GM20000 (cell line): Measurements from ENCODE around the gene FOSL2.

ENCODE experiments used
- DNase-seq: peaks from one replicate; pipeline ENCODE4 v3.0.0; 2012; ENCODE audit warnings: low spot score
- TF ChIP-seq, protein P1 (sequence below): IDR thresholded peaks from 2 replicates; pipeline ENCODE4 v1.5.1; 2012; ENCODE audit warnings: mild to moderate bottlenecking, control low read depth; ENCODE audit errors: extremely low read depth, missing control alignments

Gene FOSL2

DNA sequence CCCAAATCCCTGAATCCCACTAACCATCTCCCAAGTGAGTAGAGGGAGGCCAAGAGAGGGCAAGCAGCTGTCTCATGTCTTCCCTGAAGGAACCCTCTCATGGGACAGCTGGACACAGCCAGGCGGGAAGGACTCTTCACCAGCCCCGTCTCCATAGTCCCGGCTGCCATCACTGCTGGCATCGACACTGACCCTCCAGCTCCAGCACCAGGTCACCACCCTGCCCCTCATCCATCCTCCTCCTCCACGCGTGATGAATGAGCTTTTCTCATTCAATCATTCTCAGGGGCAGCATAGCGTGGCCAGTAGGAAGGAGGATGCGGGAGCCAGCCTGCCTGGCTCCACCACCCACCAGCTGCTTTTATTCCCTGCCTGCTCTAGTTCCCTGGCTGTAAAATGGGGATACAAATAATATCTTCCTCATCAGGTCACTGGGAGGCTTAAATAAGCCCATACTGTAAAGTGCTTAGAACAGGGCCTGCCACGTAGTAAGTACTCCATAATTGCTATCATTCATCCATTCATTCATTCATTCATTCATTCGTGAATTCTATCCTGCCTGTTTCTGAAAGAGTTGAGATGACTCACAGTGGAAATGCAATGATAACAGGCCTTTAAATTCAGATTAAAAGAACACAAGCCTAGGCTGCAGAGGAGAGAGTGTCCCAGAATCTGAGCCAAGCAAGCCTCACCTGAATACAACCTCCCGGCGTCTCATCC lies 30.5 kb upstream of the FOSL2 start:
- no peak for DNase-seq
- TF ChIP-seq, protein P1, sequence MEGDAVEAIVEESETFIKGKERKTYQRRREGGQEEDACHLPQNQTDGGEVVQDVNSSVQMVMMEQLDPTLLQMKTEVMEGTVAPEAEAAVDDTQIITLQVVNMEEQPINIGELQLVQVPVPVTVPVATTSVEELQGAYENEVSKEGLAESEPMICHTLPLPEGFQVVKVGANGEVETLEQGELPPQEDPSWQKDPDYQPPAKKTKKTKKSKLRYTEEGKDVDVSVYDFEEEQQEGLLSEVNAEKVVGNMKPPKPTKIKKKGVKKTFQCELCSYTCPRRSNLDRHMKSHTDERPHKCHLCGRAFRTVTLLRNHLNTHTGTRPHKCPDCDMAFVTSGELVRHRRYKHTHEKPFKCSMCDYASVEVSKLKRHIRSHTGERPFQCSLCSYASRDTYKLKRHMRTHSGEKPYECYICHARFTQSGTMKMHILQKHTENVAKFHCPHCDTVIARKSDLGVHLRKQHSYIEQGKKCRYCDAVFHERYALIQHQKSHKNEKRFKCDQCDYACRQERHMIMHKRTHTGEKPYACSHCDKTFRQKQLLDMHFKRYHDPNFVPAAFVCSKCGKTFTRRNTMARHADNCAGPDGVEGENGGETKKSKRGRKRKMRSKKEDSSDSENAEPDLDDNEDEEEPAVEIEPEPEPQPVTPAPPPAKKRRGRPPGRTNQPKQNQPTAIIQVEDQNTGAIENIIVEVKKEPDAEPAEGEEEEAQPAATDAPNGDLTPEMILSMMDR, result no peak

DNA sequence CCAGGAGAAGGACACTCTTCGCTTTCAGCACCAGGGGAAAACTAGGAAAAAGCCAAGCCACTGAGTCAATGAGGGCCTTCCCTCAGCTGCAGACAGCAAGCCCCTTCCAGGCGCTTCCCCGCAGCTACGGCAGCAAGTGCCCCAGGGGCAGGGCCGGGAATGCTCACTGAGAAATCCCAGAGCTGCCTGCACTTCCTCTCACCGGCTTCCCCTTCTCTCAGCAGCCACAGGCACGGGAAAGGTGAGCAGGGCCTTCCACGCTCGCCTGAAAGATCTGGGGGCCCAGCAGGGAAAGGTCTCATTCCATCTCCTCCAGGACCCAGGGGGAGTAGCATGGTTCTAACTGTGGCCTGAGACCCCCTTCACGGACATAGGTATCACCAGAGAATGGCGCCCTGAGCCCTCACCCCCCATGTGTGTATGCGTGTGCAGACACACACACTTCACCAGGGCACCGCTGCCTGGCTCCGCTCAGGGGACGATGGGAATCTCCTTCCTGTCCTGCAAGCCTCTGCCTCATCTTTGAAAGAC lies 29.6 kb upstream of the FOSL2 start:
- TF ChIP-seq, protein P1, result no peak

DNA sequence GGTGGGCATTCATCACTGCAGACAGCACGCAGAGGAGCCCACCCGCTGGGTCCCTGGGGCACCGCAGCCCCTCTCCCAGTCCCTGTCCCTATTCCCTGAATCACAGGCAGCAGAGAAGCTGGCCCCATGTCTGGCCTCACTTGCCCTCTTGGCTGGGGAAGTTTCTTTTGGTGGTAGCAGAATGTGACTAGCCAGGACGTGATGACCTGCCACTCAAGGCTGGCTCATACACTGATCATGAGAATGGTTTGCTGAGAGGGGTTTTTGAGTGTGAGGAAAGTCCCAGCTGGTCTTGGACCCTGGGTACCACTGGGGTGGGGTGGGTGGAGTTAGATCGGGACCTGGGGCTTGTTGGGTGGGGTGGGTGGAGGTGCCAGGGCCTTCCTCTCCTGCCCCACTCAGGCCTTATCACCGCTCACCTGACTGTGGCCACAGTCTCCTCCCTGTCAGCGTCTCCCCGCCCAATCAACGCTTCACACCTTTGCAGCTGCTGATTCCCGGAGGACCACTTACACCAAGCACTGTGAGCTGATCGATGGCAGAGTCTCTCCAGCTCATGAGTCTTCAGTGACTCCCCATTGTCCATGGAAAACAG lies 28.9 kb upstream of the FOSL2 start:
- DNase-seq, result no peak
- TF ChIP-seq, protein P1, result no peak

More for the DNA sequence above, 29.6 kb upstream of the FOSL2 start:
- no peak for DNase-seq

DNA sequence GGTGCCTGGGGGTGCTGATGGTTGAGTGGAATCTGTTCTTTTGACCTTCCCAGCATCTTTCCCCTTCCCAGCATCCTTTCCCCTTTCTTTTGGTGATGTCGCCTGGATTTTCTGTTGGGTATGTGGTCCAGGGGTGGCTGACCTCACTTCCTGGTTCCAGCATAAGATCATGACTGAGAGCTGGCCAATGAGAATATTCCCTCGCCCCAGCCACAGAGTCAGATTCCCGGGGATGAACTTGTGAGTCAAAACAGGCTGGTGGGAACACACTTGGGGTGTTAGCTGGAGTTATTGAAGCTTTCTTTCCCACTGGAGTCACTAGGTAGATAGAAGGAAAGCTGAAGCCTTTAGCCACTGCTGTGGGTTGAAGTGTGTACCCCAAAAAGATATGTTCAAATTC lies 28.0 kb upstream of the FOSL2 start:
- no peak for DNase-seq
- TF ChIP-seq, protein P1, result no peak

DNA sequence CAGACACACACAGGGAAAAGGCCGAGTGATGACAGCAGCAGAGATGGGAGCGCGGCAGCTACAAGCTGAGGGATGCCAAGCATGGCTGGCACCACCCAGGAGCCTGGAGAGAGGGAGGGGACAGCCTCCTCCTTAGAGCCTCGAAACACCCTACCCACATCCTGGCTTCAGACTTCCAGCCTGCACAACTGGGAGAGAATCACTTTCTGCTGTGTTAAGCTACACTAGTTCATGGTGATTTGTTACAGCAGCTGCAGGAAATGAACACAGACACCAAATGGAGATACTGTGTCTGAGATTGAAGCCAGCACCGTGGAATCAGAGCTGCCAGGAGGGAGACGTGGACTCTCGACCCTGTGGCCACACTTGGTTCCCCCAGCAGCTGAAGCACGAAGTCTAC lies 27.5 kb upstream of the FOSL2 start:
- no peak for DNase-seq
- TF ChIP-seq, protein P1, result no peak

DNA sequence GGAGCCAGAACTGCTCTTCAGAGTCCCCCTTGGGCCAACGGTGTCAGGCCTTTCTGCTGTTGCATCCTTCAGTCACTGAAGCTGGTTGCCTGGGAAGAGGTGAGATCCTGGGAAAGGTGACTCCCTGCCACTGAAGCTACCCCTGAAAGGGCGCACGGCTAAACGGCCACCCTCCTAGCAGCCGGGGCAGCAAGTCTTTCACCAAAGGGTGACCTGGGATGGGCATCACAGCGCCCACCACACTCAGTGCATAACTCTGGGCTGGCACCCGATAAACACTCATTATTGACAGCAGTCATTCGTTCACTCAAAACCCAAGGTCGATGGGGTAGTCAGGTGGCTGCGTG lies 26.5 kb upstream of the FOSL2 start:
- TF ChIP-seq, protein P1, result no peak
- no peak for DNase-seq

DNA sequence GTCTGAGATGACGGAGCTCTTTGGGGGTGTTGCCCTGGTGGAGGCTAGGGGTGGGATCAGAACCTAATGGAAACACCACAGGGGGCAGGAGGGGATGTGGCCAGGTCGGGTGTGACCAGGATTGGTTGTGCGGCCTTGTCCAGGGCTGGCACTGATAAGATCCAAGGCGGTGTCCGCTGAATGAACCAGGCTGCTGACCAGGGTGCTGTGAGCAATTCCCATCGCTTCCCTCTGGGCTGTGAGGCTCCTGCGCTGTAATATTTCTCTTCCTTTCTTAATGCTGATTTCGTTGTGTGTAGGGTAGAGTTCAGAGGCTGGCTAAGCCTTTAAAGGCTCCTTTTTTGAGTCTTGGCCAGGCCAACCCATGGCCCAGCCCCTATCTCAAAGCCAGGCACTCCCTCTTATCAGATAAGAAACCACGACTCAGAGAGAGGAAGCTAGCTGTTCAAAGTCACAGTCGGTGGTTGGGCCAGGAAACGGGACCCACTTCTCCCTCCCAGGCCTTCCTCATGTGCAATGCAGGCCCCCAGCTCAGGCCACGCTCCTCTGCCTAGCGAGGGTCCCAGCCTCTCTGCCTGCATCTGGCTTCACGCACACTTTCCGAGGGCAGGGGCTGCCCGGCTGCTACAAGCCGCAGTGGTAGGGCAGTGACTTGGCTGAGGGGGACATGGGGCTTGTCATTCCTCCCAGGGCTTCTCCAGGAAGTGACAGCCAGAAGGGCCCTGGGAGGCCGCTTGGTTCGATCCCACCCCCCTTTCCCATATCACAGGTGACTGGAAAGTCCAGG lies 26.0 kb upstream of the FOSL2 start:
- DNase-seq, result no peak

More for the DNA sequence above, 26.0 kb upstream of the FOSL2 start:
- TF ChIP-seq, protein P1, result no peak
